Osteoblast (primary cell): ENCODE results near the gene C18orf63. TPM values are rescaled to one million over a fixed set of nuclear protein-coding genes. Genes with fewer than 3 reads are reported as not detected.

ENCODE experiments used
- DNase-seq: peaks from one replicate; pipeline ENCODE4 v3.0.0; 2011; ENCODE audit warnings: low spot score, mixed read lengths; ENCODE audit not compliant: insufficient read length; ENCODE audit errors: missing footprints
- H2AFZ ChIP-seq: 2 replicates; pipeline ENCODE4 v1.6.0; 2011; ENCODE audit warnings: mild to moderate bottlenecking, low read length
- H3K27ac ChIP-seq: 2 replicates; pipeline ENCODE4 v1.5.1; 2011; ENCODE audit warnings: mild to moderate bottlenecking, low read depth, low read length, moderate library complexity
- H3K27me3 ChIP-seq: 2 replicates; pipeline ENCODE4 v1.6.0; 2012; ENCODE audit warnings: mild to moderate bottlenecking, control low read depth, inconsistent platforms, low read length, moderate library complexity; ENCODE audit not compliant: insufficient read depth
- H3K36me3 ChIP-seq: 2 replicates; pipeline ENCODE4 v1.5.1; 2011; ENCODE audit warnings: mild to moderate bottlenecking, low read length, control low read depth, moderate library complexity; ENCODE audit not compliant: insufficient read depth
- H3K4me1 ChIP-seq: 2 replicates; pipeline ENCODE4 v1.5.1; 2011; ENCODE audit warnings: mild to moderate bottlenecking, low read length, control low read depth, moderate library complexity; ENCODE audit not compliant: insufficient read depth
- H3K4me2 ChIP-seq: 2 replicates; pipeline ENCODE4 v1.6.0; 2011; ENCODE audit warnings: mild to moderate bottlenecking, low read length; ENCODE audit not compliant: insufficient read depth
- H3K4me3 ChIP-seq: fragments of 200-600 bp; sonication (generic); 3 replicates; pipeline ENCODE4 v1.5.1; 2012; ENCODE audit warnings: mild to moderate bottlenecking, low read length, inconsistent platforms; ENCODE audit not compliant: insufficient read depth
- H3K79me2 ChIP-seq: 2 replicates; pipeline ENCODE4 v1.6.0; 2012; ENCODE audit warnings: mild to moderate bottlenecking, low read length, control low read depth, inconsistent platforms; ENCODE audit not compliant: insufficient read depth
- H3K9me3 ChIP-seq: 2 replicates; pipeline ENCODE4 v1.5.1; 2011; ENCODE audit warnings: low read depth, low read length, control low read depth
- H4K20me1 ChIP-seq: 2 replicates; pipeline ENCODE4 v1.6.0; 2012; ENCODE audit warnings: mild to moderate bottlenecking, low read length, control low read depth; ENCODE audit not compliant: insufficient read depth
- total RNA-seq: library from RNA; depleted of rRNA; stranded (reverse); fragments of >200 nt; gene quantifications from 2 replicates; pipeline ENCODE4 v1.2.3, GENCODE V29; 2012
- TF ChIP-seq, protein P1 (sequence below): IDR thresholded peaks from 2 replicates; pipeline ENCODE4 v1.5.1; 2011; ENCODE audit warnings: mild to moderate bottlenecking, low read depth, low read length, moderate library complexity; ENCODE audit errors: extremely low read depth

C18orf63 gene
- total RNA-seq, 1 donor: not detected

- H3K4me3 ChIP-seq: no peak overlapping the region
- no peak for DNase-seq
- TF ChIP-seq, protein P1, sequence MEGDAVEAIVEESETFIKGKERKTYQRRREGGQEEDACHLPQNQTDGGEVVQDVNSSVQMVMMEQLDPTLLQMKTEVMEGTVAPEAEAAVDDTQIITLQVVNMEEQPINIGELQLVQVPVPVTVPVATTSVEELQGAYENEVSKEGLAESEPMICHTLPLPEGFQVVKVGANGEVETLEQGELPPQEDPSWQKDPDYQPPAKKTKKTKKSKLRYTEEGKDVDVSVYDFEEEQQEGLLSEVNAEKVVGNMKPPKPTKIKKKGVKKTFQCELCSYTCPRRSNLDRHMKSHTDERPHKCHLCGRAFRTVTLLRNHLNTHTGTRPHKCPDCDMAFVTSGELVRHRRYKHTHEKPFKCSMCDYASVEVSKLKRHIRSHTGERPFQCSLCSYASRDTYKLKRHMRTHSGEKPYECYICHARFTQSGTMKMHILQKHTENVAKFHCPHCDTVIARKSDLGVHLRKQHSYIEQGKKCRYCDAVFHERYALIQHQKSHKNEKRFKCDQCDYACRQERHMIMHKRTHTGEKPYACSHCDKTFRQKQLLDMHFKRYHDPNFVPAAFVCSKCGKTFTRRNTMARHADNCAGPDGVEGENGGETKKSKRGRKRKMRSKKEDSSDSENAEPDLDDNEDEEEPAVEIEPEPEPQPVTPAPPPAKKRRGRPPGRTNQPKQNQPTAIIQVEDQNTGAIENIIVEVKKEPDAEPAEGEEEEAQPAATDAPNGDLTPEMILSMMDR: no peak
- H3K79me2 ChIP-seq: no peaks in the 10 kb centered on the region
- H4K20me1 ChIP-seq: peaks cover 6% of the 10 kb centered on the region
- H3K27me3 ChIP-seq: no peaks in the 10 kb centered on the region
- no peaks in the 10 kb centered on the region for H3K36me3 ChIP-seq
- H3K27ac ChIP-seq: no peak overlapping the region
- no peak overlapping the region for H3K4me2 ChIP-seq
- no peaks in the 10 kb centered on the region for H3K9me3 ChIP-seq
- no peak overlapping the region for H2AFZ ChIP-seq
- H3K4me1 ChIP-seq: no peaks in the 10 kb centered on the region
Measured at GRCh38 chr18:74271635-74272034, 44.0 kb upstream of the C18orf63 start.

- peaks cover 3% of the 10 kb centered on the region for H4K20me1 ChIP-seq
- no peak overlapping the region for H3K4me2 ChIP-seq
- H3K9me3 ChIP-seq: no peaks in the 10 kb centered on the region
- H3K27me3 ChIP-seq: no peaks in the 10 kb centered on the region
- no peaks in the 10 kb centered on the region for H3K4me1 ChIP-seq
- no peak overlapping the region for H3K4me3 ChIP-seq
- TF ChIP-seq, protein P1: no peak
- no peak for DNase-seq
- no peaks in the 10 kb centered on the region for H3K79me2 ChIP-seq
- no peak overlapping the region for H2AFZ ChIP-seq
- no peaks in the 10 kb centered on the region for H3K36me3 ChIP-seq
- H3K27ac ChIP-seq: no peak overlapping the region
Measured at GRCh38 chr18:74273394-74273793, 42.2 kb upstream of the C18orf63 start.

GRCh38 chr18:74274700-74275099 is 40.9 kb upstream of the C18orf63 start:
- Histone ChIP-seq H3K79me2 (peaks cover 2% of the 10 kb centered on the region), H3K9me3 (no peaks in the 10 kb centered on the region), H2AFZ (no peak overlapping the region), H3K27ac (no peak overlapping the region), H3K27me3 (no peaks in the 10 kb centered on the region), H3K4me3 (no peak overlapping the region), H3K36me3 (no peaks in the 10 kb centered on the region), H4K20me1 (peaks cover 3% of the 10 kb centered on the region), H3K4me2 (no peak overlapping the region), H3K4me1 (no peaks in the 10 kb centered on the region)
- TF ChIP-seq, protein P1: no peak
- DNase-seq: no peak

GRCh38 chr18:74275736-74276135 is 39.9 kb upstream of the C18orf63 start:
- Histone ChIP-seq H2AFZ (no peak overlapping the region), H3K4me3 (no peak overlapping the region), H3K4me1 (no peaks in the 10 kb centered on the region), H3K36me3 (no peaks in the 10 kb centered on the region), H4K20me1 (peaks cover 3% of the 10 kb centered on the region), H3K27me3 (no peaks in the 10 kb centered on the region), H3K79me2 (peaks cover 2% of the 10 kb centered on the region), H3K4me2 (no peak overlapping the region), H3K9me3 (no peaks in the 10 kb centered on the region), H3K27ac (no peak overlapping the region)
- TF ChIP-seq, protein P1: no peak
- no peak for DNase-seq
